Caco-2 (cell line): ENCODE measurements around the gene COL20A1. TPM values are rescaled to one million over a fixed set of nuclear protein-coding genes. Genes with fewer than 3 reads are reported as not detected.

Experiments used
- BruUV-seq: library from RNA; stranded (reverse); fragments of 400-500 nt; replicated peaks from 2 replicates; lab custom pipeline; 2021; lab: Mats Ljungman, UMichigan
- CTCF ChIA-PET: fragments of 300-600 bp; sonication (Branson Sonifier 250); formaldehyde crosslinking; loops from one replicate; lab custom pipeline; 2022; ENCODE audit warnings: antibody characterized with exemption; lab: Charles Lee
- POLR2A ChIA-PET: fragments of 300-600 bp; sonication (Branson Sonifier 250); formaldehyde crosslinking; loops from one replicate; lab custom pipeline; 2022; ENCODE audit warnings: antibody characterized with exemption; lab: Charles Lee
- DNase-seq, 2 experiments: peaks; one replicate each; pipeline versions ENCODE4 v3.0.0 to v3.0.0-alpha.2; 2020 to 2022
- H3K27me3 ChIP-seq: replicated peaks from 2 replicates; pipeline ENCODE4 v1.6.0; 2011; ENCODE audit warnings: low read length; ENCODE audit not compliant: control insufficient read depth, insufficient read depth
- H3K36me3 ChIP-seq: 2 replicates; pipeline ENCODE4 v1.5.1; 2011; ENCODE audit warnings: low read length; ENCODE audit not compliant: control insufficient read depth, insufficient read depth
- H3K4me1 ChIP-seq: fragments of 250-450 bp; sonication (Bioruptor Pico); 2 replicates; pipeline ENCODE4 v1.5.1; 2020; ENCODE audit warnings: mild to moderate bottlenecking
- H3K4me3 ChIP-seq: 2 replicates; pipeline ENCODE4 v1.5.1; 2011; ENCODE audit warnings: low read depth, mild to moderate bottlenecking, control low read depth, low read length
- H3K9me3 ChIP-seq: fragments of 250-450 bp; sonication (Bioruptor Pico); 2 replicates; pipeline ENCODE4 v1.5.1; 2020; ENCODE audit warnings: mild to moderate bottlenecking, moderate library complexity
- H3K27ac Mint-ChIP-seq: one replicate; pipeline ENCODE4 v1.8.0; 2022; ENCODE audit warnings: mixed read lengths; ENCODE audit not compliant: unreplicated experiment
- H3K27me3 Mint-ChIP-seq: one replicate; pipeline ENCODE4 v1.8.0; 2022; ENCODE audit warnings: mixed read lengths; ENCODE audit not compliant: insufficient read depth, unreplicated experiment
- H3K36me3 Mint-ChIP-seq: one replicate; pipeline ENCODE4 v1.8.0; 2022; ENCODE audit warnings: mild to moderate bottlenecking, mixed read lengths; ENCODE audit not compliant: insufficient read depth, unreplicated experiment
- H3K4me1 Mint-ChIP-seq: one replicate; pipeline ENCODE4 v1.8.0; 2022; ENCODE audit warnings: low read depth, mixed read lengths; ENCODE audit not compliant: unreplicated experiment
- H3K4me3 Mint-ChIP-seq: one replicate; pipeline ENCODE4 v1.8.0; 2022; ENCODE audit warnings: mild to moderate bottlenecking, moderate library complexity, mixed read lengths; ENCODE audit not compliant: unreplicated experiment
- H3K9me3 Mint-ChIP-seq: one replicate; pipeline ENCODE4 v1.8.0; 2022; ENCODE audit warnings: mixed read lengths; ENCODE audit not compliant: unreplicated experiment
- intact Hi-C: fragments of 100-400 bp; cut with micrococcal nuclease; formaldehyde crosslinking; loops from one replicate; pipeline ENCODE4 v1.10.0; 2022; ENCODE audit not compliant: unreplicated experiment
- total RNA-seq: library from RNA; stranded (reverse); gene quantifications from 2 replicates; pipeline ENCODE4 v1.2.3, GENCODE V29; 2022
- TF ChIP-seq, protein P1 (sequence below), 2 experiments: fragments of 200-600 bp in 1 of 2; IDR thresholded peaks; 1 replicate in 1 of 2; 2 replicates in 1 of 2; pipeline versions ENCODE4 v1.5.1 to v1.8.0; 2011 to 2022; ENCODE audit warnings: antibody characterized with exemption in 1 of 2, control low read depth in 1 of 2, inconsistent platforms in 1 of 2, low read depth in 1 of 2, low read length in 1 of 2, mild to moderate bottlenecking in 1 of 2, moderate library complexity in 1 of 2; ENCODE audit not compliant: insufficient read depth in 1 of 2, severe bottlenecking in 1 of 2, unreplicated experiment in 1 of 2

The COL20A1 gene
- total RNA-seq, 1 experiment from 2014 or later, result 0.27 TPM

DNA sequence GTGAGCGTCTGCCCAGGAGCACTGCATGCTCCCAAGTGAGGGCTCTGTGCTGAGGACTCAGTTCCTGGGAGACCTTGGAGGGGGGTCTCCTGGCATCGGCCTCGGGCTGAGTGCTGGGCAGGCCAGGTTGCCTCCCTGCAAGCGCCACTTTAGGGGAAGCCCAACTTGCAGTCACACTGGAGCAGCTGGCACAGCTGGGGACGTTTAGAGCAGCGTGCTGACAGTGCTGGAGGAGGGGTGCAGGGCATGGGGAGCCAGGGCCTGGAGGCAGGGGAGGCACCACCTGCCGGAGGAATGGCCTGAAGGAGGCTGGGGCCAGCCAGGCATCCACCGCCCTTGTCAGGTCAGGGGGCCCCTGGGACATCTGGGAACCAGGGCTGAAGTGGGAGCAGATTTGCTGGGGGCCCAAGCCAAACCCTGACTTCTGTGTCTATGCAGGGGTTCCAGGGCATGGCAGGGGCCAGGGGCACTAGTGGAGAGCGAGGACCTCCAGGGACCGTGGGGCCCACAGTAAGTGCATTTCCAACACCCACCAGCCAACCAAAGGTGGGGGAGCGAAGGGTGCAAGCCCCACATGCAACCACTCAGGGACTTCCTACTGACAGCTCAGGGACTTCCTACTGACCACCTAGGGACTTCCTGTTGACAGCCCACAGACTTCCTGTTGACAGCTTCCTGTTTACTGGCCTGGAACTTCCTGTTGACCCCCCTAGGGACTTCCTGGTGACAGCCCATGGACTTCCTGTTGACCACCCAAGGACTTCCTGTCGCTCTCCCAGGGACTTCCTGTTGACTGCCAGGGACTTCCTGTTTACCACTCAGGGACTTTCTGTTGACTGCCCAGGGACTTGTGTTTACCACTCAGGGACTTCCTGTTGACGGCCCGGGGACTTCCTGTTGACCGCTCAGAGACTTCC, 33.6 kb downstream of the COL20A1 start:
- Histone ChIP-seq H3K36me3 (no peaks in the 10 kb centered on the region), H3K27me3 (no peaks in the 10 kb centered on the region), H3K4me3 (no peak overlapping the region), H3K9me3 (peaks cover 9% of the 10 kb centered on the region), H3K4me1 (peaks cover 4% of the 10 kb centered on the region; the same call in 1 of the 2 replicates)
- no peak for DNase-seq
- no peak overlapping the region for H3K27ac Mint-ChIP-seq
- intact Hi-C loops, result no loop called here
- no peak overlapping the region for H3K4me3 Mint-ChIP-seq
- H3K9me3 Mint-ChIP-seq, result peaks cover 1% of the 10 kb centered on the region
- H3K27me3 Mint-ChIP-seq, result peaks cover 11% of the 10 kb centered on the region
- TF ChIP-seq, protein P1, sequence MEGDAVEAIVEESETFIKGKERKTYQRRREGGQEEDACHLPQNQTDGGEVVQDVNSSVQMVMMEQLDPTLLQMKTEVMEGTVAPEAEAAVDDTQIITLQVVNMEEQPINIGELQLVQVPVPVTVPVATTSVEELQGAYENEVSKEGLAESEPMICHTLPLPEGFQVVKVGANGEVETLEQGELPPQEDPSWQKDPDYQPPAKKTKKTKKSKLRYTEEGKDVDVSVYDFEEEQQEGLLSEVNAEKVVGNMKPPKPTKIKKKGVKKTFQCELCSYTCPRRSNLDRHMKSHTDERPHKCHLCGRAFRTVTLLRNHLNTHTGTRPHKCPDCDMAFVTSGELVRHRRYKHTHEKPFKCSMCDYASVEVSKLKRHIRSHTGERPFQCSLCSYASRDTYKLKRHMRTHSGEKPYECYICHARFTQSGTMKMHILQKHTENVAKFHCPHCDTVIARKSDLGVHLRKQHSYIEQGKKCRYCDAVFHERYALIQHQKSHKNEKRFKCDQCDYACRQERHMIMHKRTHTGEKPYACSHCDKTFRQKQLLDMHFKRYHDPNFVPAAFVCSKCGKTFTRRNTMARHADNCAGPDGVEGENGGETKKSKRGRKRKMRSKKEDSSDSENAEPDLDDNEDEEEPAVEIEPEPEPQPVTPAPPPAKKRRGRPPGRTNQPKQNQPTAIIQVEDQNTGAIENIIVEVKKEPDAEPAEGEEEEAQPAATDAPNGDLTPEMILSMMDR (IDR thresholded peaks at IDR 0.05; ENCODE audit: insufficient read depth in 1 of 2, low read depth in 1 of 2, low read length in 1 of 2, severe bottlenecking in 1 of 2, unreplicated experiment in 1 of 2), result no peak
- H3K4me1 Mint-ChIP-seq, result no peaks in the 10 kb centered on the region
- ChIA-PET CTCF (interaction anchor here (1.2 kb wide), 1 partner anchor 17 kb away, joined by 4 read pairs; no protein-coding TSS in a partner anchor), POLR2A (no interaction called here)
- BruUV-seq, result no TSS peak
- H3K36me3 Mint-ChIP-seq, result no peaks in the 10 kb centered on the region

DNA sequence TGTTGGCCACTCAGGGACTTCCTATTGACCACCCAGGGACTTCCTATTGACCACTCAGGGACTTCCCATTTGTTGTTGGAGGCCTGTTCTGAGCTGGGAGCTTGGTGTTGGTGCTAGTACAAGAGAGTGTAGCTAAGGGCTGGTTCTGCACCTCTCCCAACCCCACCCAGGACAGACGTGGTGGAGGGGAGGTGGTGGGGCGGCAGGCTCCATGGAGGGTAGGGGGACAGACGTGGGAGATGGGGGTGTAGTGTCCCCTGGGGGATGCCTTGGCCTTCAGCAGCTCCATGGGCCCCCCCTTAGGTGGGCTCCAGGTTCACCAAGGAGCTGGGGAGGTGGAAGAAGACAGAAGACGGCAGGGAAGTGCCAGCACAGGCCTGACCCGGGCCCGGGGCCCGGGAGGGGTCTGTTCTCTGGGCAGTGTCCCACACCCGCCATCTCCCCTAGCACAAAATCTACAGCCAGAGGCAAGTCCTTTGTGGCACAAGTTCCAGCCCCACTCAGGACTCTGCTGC, 34.3 kb downstream of the COL20A1 start:
- Histone ChIP-seq H3K4me1 (peaks cover 4% of the 10 kb centered on the region; the same call in 1 of the 2 replicates), H3K4me3 (no peak overlapping the region), H3K36me3 (no peaks in the 10 kb centered on the region), H3K27me3 (no peaks in the 10 kb centered on the region), H3K9me3 (peaks cover 15% of the 10 kb centered on the region)
- TF ChIP-seq, protein P1 (IDR thresholded peaks at IDR 0.05; ENCODE audit: insufficient read depth in 1 of 2, low read depth in 1 of 2, low read length in 1 of 2, severe bottlenecking in 1 of 2, unreplicated experiment in 1 of 2), result no peak
- no TSS peak for BruUV-seq
- Mint-ChIP-seq H3K27ac (no peak overlapping the region), H3K4me1 (no peaks in the 10 kb centered on the region), H3K9me3 (peaks cover 8% of the 10 kb centered on the region), H3K36me3 (no peaks in the 10 kb centered on the region), H3K4me3 (no peak overlapping the region), H3K27me3 (peaks cover 11% of the 10 kb centered on the region)
- POLR2A ChIA-PET, result no interaction called here
- CTCF ChIA-PET, result interaction anchor here (1.2 kb wide), 1 partner anchor 18 kb away, joined by 4 read pairs; no protein-coding TSS in a partner anchor
- DNase-seq, result no peak
- intact Hi-C loops, result no loop called here

DNA sequence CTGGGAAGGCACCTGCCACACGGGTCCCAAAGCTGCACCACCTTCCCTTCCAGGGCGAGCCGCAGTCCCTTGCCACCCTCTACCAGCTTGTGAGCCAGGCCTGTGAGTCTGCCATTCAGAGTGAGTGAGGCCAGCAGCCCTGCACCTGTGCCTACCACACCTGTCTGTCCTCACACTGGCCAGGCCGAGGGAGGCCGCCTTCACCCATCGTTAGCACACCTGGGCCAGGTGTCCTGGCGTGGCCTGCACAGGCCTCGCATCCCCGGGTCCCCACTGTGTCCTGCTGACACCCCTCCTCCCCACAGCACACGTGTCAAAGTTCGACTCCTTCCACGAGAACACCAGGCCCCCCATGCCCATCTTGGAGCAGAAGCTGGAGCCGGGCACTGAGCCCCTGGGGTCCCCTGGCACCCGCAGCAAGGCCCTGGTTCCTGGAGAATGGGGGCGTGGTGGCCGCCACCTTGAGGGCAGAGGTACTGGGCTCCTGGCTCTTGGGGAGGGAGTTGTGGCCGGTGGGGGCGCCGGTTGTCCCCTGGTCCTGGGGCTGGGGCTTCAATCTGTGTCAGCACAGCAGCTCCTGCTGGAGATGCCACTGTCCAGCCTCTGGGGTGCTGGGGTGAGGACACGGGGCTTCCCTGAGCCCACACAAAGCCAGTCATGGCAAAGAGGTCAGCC, 35.2 kb downstream of the COL20A1 start:
- intact Hi-C loops, result no loop called here
- H3K27me3 Mint-ChIP-seq, result peaks cover 9% of the 10 kb centered on the region
- POLR2A ChIA-PET, result no interaction called here
- peaks cover under 1% of the 10 kb centered on the region for H3K4me1 Mint-ChIP-seq
- no TSS peak for BruUV-seq
- no peak overlapping the region for H3K4me3 Mint-ChIP-seq
- H3K9me3 Mint-ChIP-seq, result peaks cover 8% of the 10 kb centered on the region
- Histone ChIP-seq H3K4me1 (peaks cover 4% of the 10 kb centered on the region; the same call in 1 of the 2 replicates), H3K36me3 (no peaks in the 10 kb centered on the region), H3K4me3 (no peak overlapping the region), H3K27me3 (no peaks in the 10 kb centered on the region), H3K9me3 (peaks cover 16% of the 10 kb centered on the region)
- no peak overlapping the region for H3K27ac Mint-ChIP-seq
- no peak for DNase-seq
- no peaks in the 10 kb centered on the region for H3K36me3 Mint-ChIP-seq
- TF ChIP-seq, protein P1 (IDR thresholded peaks at IDR 0.05; ENCODE audit: insufficient read depth in 1 of 2, low read depth in 1 of 2, low read length in 1 of 2, severe bottlenecking in 1 of 2, unreplicated experiment in 1 of 2), result no peak
- CTCF ChIA-PET, result interaction anchor here (1.0 to 1.2 kb wide), 2 partner anchors 18 to 19 kb away, joined by 3 to 4 read pairs; no protein-coding TSS in a partner anchor
